ENCODE data around the gene LINC00632.
A peak's percentile ranks its signal among the peaks of the same experiment; 100 is the strongest.

Gene LINC00632

GRCh38 chrX:140723121-140723715, 13.7 kb downstream of the LINC00632 start:
- DNase-seq (ENCODE audit: low read depth): no peak
- TF ChIP-seq CTCF (IDR thresholded peaks at IDR 0.05; ENCODE audit: control insufficient read depth, insufficient read depth, low read depth, low read length, missing control alignments): no peak
- no peak overlapping the region for H3K4me3 ChIP-seq (ENCODE audit: control insufficient read depth, low read depth, low read length)

- TF ChIP-seq CTCF (IDR thresholded peaks at IDR 0.05; ENCODE audit: control insufficient read depth, insufficient read depth, low read depth, low read length, missing control alignments): no peak
- no peak overlapping the region for H3K4me3 ChIP-seq (ENCODE audit: control insufficient read depth, low read depth, low read length)
- no peak for DNase-seq (ENCODE audit: low read depth)
Measured at GRCh38 chrX:140724309-140724708, 14.8 kb downstream of the LINC00632 start.

- no peak for TF ChIP-seq CTCF (IDR thresholded peaks at IDR 0.05; ENCODE audit: control insufficient read depth, insufficient read depth, low read depth, low read length, missing control alignments)
- no peak overlapping the region for H3K4me3 ChIP-seq (ENCODE audit: control insufficient read depth, low read depth, low read length)
- DNase-seq (ENCODE audit: low read depth): no peak
Measured at GRCh38 chrX:140724736-140725135, 15.2 kb downstream of the LINC00632 start.

GRCh38 chrX:140725500-140725899, 15.9 kb downstream of the LINC00632 start:
- DNase-seq (ENCODE audit: low read depth): no peak
- H3K4me3 ChIP-seq (ENCODE audit: control insufficient read depth, low read depth, low read length): no peak overlapping the region
- no peak for TF ChIP-seq CTCF (IDR thresholded peaks at IDR 0.05; ENCODE audit: control insufficient read depth, insufficient read depth, low read depth, low read length, missing control alignments)

GRCh38 chrX:140733766-140734342, 24.3 kb downstream of the LINC00632 start:
- no peak overlapping the region for H3K4me3 ChIP-seq (ENCODE audit: control insufficient read depth, low read depth, low read length)
- peak; percentile 13 for DNase-seq (ENCODE audit: low read depth)
- peak; percentile 79 for TF ChIP-seq CTCF (IDR thresholded peaks at IDR 0.05; ENCODE audit: control insufficient read depth, insufficient read depth, low read depth, low read length, missing control alignments)

- DNase-seq (ENCODE audit: low read depth): no peak
- no peak for TF ChIP-seq CTCF (IDR thresholded peaks at IDR 0.05; ENCODE audit: control insufficient read depth, insufficient read depth, low read depth, low read length, missing control alignments)
- H3K4me3 ChIP-seq (ENCODE audit: control insufficient read depth, low read depth, low read length): no peak overlapping the region
Measured at GRCh38 chrX:140744085-140744484, 34.5 kb downstream of the LINC00632 start.

Measured in AG09309 (cell line).